ENCODE results near the gene FGFR4. TPM values are rescaled to one million over a fixed set of nuclear protein-coding genes. Genes with fewer than 3 reads are reported as not detected.

Gene FGFR4
- total and polyA plus RNA-seq, 2 of the 8 experiments (the other 6 are each of a cell fraction or from before 2014, with no cell fraction given) = 61.4 to 88.4 TPM

DNA sequence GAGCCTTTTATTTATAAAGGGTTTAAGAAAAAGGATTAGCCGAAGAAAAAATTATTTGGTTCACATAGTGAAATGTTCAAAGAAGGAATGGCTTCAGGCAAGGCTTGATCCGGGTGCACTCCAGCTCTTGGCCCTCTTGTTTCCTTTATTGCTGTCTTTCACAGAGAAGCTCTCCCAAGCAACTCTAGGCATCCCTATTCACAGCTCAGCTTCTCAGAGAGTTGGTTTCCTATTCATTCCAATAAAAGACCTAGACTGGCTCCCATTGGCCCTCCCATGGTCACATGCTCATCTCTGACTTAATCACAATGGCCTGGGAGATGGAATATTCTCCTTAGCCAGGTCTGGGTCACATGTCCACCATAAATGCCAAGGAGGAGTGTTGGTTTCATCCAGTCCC is 9.4 kb upstream of the FGFR4 start:
- no peaks in the 10 kb centered on the region; a peak in 1 of 7 replicates for H3K27me3 ChIP-seq (replicated peaks in 1 of 4; ENCODE audit: control insufficient read depth in 3 of 4, extremely low read depth in 1 of 4, insufficient read depth in 3 of 4, low read length in 3 of 4)
- no peak overlapping the region for H3K23ac ChIP-seq (ENCODE audit: insufficient read length)
- no peak overlapping the region for H3K14ac ChIP-seq (ENCODE audit: insufficient read length)
- H2BK15ac ChIP-seq (ENCODE audit: low read length) = no peak overlapping the region
- ChIA-PET POLR2A (ENCODE audit: partially characterized antibody) (interaction anchor here (1.0 to 2.3 kb wide), 3 partner anchors 9 to 54 kb away, joined by 3 to 7 read pairs (median 5); partner anchors contain the start of gene FGFR4), CTCF (ENCODE audit: partially characterized antibody) (interaction anchor here (0.8 to 11.8 kb wide), 5 partner anchors 10 to 233 kb away, joined by 3 to 170 read pairs (median 3); no protein-coding TSS in a partner anchor)
- DNase-seq (ENCODE audit: low read depth in 1 of 2, low spot score in 2 of 2) = no peak
- no peak overlapping the region for H2BK12ac ChIP-seq (ENCODE audit: low read depth, low read length)
- no peaks in the 10 kb centered on the region for H3K79me1 ChIP-seq (ENCODE audit: low read depth, low read length)
- 92% methylated on average over 2 of the region's 2 CpGs; no CpG with 5 or more reads in 1 of the 2 experiments for WGBS, 2 experiments (ENCODE audit: extremely low coverage in 1 of 2, insufficient coverage in 1 of 2, insufficient read length in 1 of 2, insufficient replicate concordance in 2 of 2, low coverage in 1 of 2, low lambda C conversion rate in 2 of 2, missing lambda C conversion rate in 1 of 2)
- no peak overlapping the region for H3K18ac ChIP-seq (ENCODE audit: extremely low read depth, low read length)
- H4K8ac ChIP-seq (ENCODE audit: extremely low read depth, insufficient read depth, low read length) = no peak overlapping the region
- FAIRE-seq = no peak
- no peak overlapping the region for H3K4me3 ChIP-seq (ENCODE audit: extremely low read depth in 1 of 4, insufficient read depth in 2 of 4, low read depth in 3 of 4, low read length in 4 of 4)
- no peak overlapping the region for H4K5ac ChIP-seq (ENCODE audit: insufficient read length, low read depth, low read length)
- H2BK5ac ChIP-seq (ENCODE audit: low read depth, low read length) = no peak overlapping the region
- no peak overlapping the region for H3K4ac ChIP-seq (replicated peaks; ENCODE audit: insufficient read length, low read depth, low read length)
- no peak overlapping the region for H3K9ac ChIP-seq (replicated peaks in 1 of 4; ENCODE audit: extremely low read depth in 1 of 4, low read depth in 3 of 4, low read length in 3 of 4)
- H4K20me1 ChIP-seq (replicated peaks in 1 of 2; ENCODE audit: control insufficient read depth in 1 of 2, insufficient read depth in 2 of 2, low read length in 2 of 2) = no peaks in the 10 kb centered on the region
- no peak overlapping the region for H2AK5ac ChIP-seq (ENCODE audit: low read depth, low read length)
- no peaks in the 10 kb centered on the region for H3K9me3 ChIP-seq (ENCODE audit: insufficient read depth in 2 of 2, low read depth in 1 of 2, low read length in 1 of 2)
- H3K27ac ChIP-seq (ENCODE audit: low read depth, low read length) = no peak overlapping the region
- H2BK20ac ChIP-seq (ENCODE audit: low read length) = no peak overlapping the region
- no peak overlapping the region for H2AFZ ChIP-seq (ENCODE audit: low read length)
- H3K23me2 ChIP-seq (ENCODE audit: low read depth, low read length) = no peaks in the 10 kb centered on the region
- no peak overlapping the region for H3K56ac ChIP-seq (replicated peaks; ENCODE audit: insufficient read length, low read depth, low read length)
- no peak overlapping the region for H2BK120ac ChIP-seq (replicated peaks; ENCODE audit: low read depth, low read length)
- H3K4me1 ChIP-seq (replicated peaks in 1 of 4; ENCODE audit: control insufficient read depth in 3 of 4, insufficient read depth in 4 of 4, low read length in 3 of 4) = no peaks in the 10 kb centered on the region; a peak in 1 of 7 replicates
- H4K91ac ChIP-seq (replicated peaks; ENCODE audit: insufficient read length, low read length) = no peak overlapping the region
- no peaks in the 10 kb centered on the region for H3K79me2 ChIP-seq (ENCODE audit: control insufficient read depth in 1 of 2, insufficient read depth in 2 of 2, low read length in 2 of 2)
- no peak overlapping the region for H3K4me2 ChIP-seq (ENCODE audit: insufficient read depth in 1 of 2, low read depth in 2 of 2, low read length in 2 of 2)
- TF ChIP-seq USF2 (IDR thresholded peaks at IDR 0.05; ENCODE audit: low read length) (peak; percentile 43; the same call in 1 of the 2 replicates), GABPA (IDR thresholded peaks at IDR 0.05; ENCODE audit: borderline replicate concordance, insufficient read depth, low read length) (no peak), POLR2A (IDR thresholded peaks at IDR 0.05; ENCODE audit: control extremely low read depth in 1 of 2, low read depth in 2 of 2, low read length in 2 of 2) (no peak)
- no peaks in the 10 kb centered on the region for H3K36me3 ChIP-seq (ENCODE audit: control insufficient read depth in 2 of 4, insufficient read depth in 4 of 4, low read length in 3 of 4)
